KG1 (cell line): Measurements from ENCODE around the gene GSTM3.
"Not testable (repeated sequence)": the region's sequence is repeated elsewhere in the genome, so short reads cannot be mapped to it uniquely, and the experiment has no call there.

Experiments
- DNase-seq: peaks from one replicate; lab custom pipeline; 2025; lab: John Stamatoyannopoulos, UW

Gene GSTM3

DNA sequence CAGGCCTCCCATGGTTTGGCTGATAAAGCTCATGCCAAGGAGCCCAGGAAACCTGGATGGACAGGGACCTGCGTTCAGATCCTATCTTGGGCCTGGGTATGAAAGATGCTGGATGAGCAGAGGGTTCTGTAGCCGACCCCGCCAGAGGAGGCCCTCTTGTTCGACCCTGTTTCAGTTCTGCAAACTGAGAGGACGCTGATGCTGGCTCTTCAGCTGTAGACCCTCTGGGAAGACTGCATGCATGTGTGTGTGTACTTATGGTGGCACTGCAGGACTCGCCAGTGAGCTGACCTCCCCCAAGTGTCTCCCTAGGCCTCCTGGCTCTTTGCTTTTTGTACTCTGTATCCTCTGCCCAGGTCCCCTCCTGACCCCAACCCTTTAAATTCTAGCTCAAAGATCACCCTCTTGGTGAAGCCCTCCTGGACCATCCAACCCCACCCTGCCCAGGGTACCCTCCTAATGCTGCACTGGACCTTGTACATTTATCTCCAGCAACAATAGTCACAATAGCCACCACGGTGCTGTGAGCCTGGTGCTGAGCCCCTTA lies 21.3 kb upstream of the GSTM3 start:
- DNase-seq, result no peak

DNA sequence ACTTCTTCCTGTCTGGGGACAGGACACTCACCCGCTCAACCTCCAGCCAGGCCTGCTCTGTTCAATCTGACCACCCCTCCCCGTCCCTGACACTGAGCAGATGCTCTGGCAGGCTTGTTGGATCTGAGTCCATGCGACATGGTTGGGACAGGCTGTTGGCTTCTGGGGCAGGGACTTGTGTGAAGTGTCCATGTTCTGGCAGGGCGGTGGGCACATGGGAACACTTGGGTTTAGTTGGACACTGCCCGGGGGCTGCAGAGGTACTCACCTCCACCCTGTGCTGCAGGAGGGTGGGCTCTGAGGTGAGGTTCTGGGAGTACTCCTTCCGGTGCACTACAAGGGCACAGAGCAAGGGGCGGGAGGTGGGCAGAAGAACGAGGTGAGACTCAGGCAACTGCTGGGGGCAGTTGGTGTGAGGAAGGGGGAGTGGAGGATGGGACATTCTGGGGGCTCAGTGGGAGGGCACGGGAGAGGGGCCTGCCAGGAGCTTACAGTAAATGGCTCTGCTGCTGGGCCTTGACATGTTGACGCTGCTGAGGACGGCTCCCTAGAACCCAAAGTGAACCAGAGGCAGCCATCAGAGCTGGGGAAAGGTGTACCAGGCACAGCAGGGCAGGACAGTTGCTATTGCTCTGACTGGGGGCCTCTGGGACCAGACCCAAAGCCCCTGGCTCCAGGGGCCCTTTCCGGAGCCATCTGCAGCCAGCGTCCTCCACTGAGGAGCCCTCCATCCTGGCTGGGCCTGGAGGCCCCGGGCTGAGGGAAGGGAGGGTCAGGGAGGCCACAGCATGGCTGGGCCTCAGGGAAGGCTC lies 20.6 kb upstream of the GSTM3 start:
- no peak for DNase-seq

DNA sequence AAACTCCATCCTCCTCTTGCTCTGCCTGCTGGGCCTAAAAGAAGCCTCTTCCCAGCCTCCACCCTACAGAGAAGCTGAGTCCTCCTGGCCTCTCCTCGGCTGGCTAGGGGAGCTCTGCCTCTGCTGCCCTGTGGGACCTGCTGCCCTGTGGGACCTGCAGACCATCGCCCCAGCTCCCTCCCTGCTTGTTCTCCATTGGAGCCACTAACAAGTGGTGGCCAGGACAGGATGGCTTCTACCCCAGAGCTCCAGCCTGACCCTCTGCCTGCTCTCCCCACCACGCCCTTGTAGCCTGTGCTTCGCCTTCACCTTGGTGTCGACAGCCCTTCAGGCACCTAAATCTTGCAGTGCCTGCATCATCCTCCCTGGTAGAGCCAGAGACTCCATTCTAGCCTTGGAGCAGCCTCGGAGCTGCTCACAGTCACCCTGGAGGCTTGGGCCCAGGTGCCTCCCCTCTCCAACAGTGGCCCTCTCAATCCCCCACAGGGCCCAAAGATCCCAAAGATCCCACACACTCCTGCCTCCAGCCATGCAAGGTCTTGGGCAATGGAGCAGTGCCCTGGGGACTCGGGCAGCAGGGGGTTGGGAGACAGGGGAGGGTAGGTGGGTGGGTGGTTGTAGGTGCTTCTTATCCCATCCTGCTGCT lies 19.9 kb upstream of the GSTM3 start:
- no peak for DNase-seq

DNA sequence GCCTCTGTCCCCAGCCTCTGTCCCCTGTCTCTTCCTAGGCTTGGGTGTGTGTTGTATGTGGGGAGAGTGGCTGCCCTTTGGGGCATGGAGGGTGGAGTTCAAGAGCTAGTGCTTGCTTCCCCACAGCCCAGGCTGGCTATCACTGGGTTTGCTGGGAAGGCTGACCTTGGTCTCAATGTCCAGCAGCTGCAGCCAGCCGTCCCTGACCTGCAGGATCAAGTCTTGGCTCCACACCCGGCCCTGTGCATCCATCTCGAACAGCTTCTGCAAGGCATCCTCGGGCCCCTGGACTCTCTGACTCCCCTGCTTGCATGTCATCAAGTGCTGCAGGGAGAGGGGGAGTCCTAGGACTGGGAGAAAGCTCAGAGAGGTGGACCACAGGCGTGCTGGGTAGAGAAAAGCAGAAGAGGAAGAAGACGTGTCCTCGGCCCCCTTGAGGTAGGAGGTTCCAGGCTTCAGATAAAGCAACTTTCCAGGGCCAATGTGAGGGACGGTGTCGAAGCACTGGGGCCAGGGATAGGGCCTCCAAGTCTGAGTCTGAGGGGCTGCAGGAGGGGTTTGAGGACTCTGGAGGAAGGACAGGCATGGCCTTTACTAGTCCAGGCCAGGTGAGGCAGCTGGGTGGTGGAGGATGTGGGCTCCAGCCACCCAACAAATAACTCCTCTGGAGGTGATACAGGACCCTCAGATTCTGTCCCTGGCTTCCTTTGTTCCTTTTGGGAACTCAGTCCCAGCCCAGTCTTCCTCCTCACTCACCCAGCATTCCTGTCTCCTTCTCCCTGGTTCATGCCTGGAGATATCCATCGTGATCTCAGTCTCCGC lies 18.9 kb upstream of the GSTM3 start:
- no peak for DNase-seq

DNA sequence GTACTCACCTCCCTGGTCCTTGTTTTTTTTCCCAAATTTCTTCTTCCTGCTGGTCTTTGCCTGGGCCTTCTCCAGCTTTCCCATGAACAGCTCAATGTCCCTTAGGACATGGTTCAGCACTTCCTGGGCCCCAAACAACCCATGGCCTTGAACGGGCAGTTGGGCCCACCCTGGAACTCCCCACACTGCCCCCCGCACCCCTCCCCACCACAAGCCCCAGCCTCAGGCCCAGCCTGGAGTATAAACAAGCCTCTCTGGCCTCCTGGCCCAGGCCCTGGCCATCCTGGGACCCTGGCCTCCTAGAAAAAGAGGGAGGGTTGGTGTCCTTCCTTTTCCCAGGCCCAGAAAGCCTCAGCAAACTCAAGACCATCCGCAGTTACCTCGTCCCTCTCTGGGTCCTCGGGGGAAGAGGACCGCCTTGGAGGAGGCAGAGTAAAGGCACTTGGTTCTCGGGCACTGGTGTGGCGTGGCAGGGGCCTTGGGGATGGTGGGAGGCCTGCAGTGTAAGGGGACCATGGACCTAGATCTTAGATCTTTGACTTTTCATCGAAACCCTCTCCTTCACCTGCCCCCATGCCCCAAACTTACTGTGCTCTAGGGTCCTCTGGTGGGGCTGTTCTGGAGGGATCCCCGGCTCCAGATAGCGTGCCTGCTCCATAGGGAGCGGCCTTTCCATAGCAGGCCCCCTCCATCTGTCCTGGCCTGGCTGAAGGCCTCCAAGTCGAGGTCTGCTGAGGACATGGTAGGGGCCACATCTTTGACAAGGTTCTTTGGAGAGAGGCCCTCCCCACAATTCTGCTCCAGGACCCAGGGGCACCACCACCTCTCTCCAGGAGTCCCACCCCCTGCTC lies 17.3 kb upstream of the GSTM3 start:
- DNase-seq, result no peak

DNA sequence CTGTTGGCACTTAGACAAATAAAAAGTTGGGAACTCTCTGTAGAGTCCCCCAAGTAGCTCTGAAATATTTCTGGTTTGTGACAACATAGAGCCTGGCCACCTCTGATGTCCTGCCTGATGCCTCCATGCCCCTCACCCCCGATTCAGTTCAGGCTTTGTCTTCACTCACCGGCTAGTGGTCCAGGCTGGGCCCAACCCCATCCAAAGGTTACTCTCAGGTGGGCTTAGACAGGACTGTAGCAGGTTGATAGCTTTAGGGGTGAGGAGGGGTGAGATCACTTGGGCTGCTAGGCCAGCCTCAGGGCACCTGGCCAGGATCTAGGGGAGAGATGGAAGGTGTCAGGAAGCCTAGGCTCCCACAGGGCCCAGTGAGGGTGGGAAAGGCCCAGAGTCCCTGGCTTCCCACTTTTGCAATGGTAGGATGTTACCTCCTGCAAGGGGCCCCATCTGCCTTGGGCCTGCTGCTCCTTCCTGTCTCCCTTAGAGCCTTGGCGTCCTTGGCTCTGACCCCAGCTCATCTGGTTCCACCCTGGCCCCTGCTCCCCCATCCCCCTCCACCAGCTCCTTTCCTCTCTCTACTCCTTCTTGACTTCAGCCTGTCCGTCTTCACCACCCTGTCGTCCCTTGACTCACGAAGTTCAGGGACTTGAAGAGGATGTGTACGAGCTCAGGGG lies 16.1 kb upstream of the GSTM3 start:
- no peak for DNase-seq

DNA sequence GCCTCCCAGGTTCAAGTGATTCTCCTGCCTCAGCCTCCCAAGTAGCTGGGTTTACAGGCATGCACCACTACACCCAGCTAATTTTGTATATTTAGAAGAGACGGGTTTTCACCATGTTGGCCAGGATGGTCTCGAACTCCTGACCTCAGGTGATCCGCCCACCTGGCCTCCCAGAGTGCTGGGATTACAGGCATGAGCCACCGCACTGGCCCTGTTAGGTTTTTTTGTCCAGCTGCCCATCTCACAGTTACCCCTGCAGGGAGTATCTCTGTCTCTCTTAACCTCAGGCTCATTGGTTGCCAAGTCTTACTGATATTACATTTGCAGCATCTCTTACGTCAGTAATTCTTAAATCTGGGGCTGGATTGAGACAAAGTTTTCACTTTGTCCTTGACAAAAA lies 15.5 kb upstream of the GSTM3 start:
- DNase-seq, result not testable (repeated sequence)

DNA sequence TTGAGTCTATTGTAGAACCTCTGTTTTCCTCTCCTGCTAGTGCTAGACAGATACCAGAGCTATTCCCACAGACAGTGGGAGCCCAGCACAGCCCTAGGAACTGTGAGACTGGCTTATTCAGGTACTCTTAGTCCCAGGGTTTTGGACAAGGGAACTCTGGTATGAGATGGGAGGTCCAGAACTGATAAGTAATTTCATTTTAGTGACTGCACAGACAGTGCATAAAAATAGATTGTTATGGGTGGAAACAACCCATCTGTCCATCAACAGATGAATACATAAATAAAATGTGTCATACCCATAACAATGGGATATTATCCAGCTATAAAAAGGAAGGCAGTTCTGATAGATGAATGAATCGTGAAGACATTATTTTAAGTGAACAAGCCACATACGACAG lies 13.9 kb upstream of the GSTM3 start:
- no peak for DNase-seq

DNA sequence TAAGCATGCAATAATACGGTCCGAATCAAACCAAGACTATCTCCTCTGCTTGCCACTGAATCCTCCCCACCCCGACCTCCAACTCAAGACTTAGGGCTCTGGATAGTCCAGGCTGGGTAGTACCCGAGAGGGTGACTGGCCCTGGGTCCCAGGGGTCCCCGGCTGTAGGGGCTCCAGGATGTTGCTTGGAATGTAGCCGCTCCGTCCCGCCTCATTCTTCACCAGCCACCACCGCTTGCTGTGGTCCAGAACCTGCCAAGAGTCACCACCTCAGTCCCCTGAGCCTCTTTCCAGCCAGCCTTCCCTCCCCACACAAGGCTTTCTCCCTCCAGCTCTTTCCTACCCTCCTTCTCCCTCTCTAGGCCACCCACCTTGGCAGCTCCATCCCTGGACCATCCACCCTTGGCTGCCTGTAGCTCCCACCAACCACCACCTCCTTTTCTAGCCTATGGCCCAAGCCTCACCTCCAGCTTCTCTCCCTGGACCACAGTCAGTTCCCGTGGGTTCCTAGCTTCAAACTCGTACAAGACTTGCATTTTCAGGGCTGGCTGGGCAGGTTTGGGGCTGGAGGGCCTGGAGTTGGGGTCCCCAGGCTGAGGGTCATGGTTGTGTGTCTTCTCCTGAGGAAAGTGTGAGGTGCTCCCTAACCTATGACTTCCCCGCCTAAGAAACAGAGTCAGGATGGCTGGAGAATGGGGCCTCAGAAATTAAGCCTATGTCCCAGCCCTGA lies 10.9 kb upstream of the GSTM3 start:
- DNase-seq, result no peak

DNA sequence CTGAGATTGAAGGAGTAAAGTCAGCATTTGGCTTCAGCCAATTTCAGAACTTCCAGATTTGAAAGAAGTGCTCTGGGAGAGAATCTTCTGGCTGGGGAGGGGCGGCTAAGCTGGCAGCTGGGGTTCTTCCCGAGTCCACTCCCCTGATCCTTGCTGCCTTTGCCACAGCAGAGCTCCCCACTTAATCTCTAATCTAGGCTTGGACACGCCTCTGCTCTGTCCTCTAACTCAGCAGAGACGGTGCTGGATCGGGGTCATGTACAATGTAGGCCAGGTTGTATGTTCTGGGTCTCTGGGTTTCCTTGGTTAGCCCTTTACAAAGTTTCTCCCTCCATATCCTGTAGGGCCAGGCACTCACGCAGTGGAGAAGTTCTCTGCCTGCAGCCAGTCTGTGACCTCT lies 10.1 kb upstream of the GSTM3 start:
- DNase-seq, result no peak

DNA sequence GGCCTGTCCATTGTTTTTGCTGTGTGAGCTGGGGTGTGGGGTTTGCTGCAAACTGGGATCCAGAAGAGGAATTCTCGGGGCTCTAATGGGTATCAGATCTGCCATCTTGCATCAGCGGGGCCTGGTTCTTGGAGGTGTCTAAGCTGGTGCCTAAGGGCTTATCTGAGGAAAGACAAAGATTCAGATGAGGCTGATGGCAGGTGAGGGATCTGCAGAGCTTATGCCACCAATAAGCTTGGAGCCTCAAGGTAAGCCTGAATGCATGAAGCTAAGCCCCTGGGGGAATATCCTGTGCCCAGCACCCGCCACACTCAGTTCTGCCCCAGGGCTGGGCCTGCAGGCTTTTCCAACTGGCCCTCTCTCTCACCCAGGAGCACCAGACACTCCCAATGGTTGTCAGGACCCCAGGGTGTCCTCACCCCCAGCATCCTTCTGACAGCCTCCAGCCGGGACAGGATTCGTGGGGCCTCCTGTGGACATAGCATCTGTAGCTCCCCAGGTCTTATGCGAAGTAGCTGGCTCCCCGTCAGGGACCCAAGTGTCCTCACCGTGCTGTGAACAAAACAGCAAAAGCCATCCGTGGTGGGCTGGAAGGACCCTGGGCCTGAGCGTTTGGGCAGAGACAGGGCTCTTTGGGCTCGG lies 9.5 kb upstream of the GSTM3 start:
- DNase-seq, result no peak

DNA sequence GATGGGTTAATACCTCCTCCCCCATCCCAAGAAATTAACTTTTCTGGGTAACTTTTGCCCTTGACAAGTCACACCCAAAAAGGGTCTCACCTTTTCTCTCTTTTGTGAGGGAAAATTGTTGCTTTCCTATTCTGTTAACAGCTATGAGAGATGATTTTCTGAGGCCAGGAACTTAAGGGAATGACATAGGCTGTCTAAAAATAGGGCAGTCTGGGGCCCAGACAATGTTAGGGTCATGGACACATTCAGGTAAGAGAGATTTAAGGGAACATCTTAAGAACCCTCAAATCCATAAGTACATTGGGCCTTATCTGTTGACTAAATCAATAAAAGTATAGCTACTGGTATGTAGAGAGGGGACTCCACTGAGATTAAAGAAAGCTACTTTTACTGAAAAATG lies 8.4 kb upstream of the GSTM3 start:
- DNase-seq, result no peak

DNA sequence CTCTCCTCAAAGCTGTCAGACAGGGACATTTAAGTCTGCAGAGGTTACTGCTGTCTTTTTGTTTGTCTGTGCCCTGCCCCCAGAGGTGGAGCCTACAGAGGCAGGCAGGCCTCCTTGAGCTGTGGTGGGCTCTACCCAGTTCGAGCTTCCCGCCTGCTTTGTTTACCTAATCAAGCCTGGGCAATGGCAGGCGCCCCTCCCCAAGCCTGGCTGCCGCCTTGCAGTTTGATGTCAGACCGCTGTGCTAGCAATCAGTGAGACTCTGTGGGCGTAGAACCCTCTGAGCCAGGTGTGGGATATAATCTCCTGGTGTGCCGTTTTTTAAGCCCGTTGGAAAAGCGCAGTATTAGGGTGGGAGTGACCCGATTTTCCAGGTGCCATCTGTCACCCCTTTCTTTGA lies 7.5 kb upstream of the GSTM3 start:
- DNase-seq, result not testable (repeated sequence)

DNA sequence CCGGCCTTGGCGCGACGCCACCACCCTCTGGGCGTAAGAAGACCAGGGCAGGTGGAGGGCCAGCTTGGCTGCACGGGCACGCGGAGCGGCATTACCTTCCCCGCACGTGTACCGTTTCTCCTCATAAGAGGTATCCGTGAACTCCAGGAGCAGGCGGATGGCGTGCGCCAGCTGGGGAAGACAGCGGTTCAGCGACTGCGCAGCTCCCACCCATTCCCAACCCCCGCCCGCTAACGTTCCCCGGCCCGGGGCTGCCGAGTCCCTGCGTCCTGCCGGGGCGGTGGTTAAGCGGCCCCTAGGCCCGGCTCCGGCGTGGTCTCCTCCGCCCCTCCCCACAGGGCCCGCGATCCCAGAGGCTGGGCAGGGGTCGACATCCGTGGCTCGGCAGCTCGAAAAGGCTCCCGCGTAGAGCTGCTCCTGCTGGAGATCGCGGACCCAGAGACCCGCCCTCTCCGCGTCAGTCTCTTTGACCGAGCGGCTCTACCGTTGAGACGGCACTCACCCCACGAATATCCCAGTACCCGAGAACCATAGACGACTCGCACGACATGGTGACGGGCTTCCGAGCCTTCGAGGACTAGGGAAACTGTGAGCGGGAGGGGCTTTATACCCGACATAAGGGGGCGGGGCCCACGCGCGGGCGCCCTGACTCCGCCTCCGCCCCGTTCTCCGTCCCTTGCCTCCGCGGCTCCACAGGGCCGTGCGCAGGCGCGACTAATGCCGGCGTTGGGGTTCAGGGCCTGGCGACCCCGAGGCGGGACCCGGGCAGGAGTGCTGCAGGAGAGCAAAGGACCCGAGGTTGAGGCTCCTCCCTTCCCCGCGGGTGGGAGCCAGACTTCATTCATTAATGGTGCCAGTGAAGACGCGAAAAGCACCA lies 862 bp downstream of the GSTM3 start:
- no peak for DNase-seq

DNA sequence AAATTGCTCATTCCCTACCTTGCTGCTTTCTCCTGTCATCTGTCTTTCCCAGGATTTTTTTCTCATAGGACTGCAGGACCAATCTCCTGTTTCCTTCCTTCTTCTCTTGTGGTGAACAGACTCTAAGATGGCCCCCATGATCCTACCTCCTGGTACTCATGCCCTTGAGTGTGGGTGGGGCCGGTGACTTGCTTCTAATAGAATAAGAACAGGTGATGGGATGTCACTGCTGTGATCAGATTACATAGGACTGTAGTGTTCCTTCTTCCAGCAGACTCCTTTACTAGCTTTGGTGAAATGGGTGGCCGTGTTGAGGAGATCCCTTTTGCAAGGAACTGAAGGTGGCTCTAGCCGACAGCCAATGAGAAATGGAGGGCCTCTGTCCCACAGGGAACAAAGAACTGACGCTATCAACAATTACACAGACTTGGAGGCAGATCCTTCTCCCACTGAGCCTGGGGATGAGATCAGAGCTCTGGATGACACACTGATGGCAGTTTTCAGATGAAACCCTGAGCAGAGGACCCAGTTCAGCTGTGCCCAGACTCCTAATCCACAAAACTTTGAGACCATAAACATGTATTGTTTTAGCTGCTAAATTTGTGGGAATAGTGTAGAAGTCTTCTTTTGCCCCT lies 7.5 kb downstream of the GSTM3 start:
- no peak for DNase-seq

DNA sequence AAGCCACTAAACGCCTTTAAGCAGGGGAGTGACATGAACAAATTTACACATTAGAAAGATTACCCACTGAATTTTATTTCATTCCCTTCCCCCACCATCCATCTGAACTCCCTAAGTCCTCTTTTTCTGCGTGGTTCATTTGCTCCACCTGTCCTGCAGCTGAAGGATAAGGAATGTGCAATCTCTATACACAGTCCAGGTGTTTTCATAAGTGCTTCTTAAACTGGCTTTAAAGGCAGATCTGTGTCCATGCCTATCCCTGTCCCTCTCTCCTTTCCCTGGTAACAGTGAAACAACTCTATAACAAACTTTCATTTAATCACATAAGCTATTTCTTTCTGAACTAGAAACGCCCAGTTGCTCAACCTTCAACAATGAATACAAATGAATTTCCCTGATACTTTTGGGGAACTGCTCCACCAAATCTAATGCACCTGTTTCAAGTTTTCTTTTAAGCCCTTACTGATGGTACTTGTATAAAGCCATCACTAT lies 8.4 kb downstream of the GSTM3 start:
- DNase-seq, result no peak

DNA sequence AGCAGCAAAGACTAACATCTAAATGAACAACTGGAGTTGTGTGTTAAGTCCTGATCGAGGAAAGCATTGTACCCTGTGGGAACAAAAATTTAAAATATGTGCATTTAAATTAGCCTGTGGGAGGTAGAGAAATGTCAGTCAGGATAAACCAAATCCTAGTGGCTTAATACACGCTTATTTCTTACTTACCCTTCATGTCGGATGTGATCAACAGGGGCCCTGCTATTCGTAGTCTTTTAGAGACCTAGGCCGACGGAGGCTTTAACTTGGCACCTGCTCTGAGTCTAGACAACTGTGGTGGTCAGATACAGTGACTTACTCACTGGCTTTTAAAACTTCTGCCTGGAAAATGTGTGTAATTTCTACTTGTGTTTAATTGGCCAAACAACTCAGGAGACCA lies 10.2 kb downstream of the GSTM3 start:
- no peak for DNase-seq

DNA sequence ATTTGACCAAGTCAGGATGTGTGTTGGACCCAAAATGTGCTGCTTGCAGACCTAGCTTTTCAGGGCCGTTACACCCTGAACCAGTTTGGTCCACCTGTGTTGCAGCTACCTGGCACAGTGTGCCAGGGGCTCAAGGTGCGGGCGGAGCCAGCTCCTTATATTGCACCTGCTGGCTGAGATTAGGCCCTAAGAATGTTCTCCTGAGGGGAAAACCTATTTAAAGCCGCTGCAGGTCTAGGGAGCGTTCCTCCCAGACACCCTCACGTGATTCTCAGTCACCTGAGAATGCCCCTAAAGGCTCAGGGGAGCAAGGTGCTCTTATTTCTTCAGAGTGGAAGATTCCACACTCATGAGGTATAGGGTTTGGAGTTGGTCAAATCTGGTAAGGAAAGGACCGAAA lies 12.0 kb downstream of the GSTM3 start:
- no peak for DNase-seq
